ENCODE results near the gene C3orf20.

- TF ChIP-seq, protein P1, sequence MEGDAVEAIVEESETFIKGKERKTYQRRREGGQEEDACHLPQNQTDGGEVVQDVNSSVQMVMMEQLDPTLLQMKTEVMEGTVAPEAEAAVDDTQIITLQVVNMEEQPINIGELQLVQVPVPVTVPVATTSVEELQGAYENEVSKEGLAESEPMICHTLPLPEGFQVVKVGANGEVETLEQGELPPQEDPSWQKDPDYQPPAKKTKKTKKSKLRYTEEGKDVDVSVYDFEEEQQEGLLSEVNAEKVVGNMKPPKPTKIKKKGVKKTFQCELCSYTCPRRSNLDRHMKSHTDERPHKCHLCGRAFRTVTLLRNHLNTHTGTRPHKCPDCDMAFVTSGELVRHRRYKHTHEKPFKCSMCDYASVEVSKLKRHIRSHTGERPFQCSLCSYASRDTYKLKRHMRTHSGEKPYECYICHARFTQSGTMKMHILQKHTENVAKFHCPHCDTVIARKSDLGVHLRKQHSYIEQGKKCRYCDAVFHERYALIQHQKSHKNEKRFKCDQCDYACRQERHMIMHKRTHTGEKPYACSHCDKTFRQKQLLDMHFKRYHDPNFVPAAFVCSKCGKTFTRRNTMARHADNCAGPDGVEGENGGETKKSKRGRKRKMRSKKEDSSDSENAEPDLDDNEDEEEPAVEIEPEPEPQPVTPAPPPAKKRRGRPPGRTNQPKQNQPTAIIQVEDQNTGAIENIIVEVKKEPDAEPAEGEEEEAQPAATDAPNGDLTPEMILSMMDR (IDR thresholded peaks at IDR 0.05), result no peak
- no peak for TF ChIP-seq POLR2AphosphoS5 (IDR thresholded peaks at IDR 0.05; ENCODE audit: low read depth, low read length)
- no peak for TF ChIP-seq SIN3A (IDR thresholded peaks at IDR 0.05; ENCODE audit: borderline replicate concordance, insufficient read depth, low read depth, low read length)
Observed at GRCh38 chr3:14631687-14632441, 43.1 kb upstream of the C3orf20 start.
